HL-60 (cell line): Measurements from ENCODE around the gene COL25A1.

Source experiments
- POLR2AphosphoS5 ChIP-seq: IDR thresholded peaks from 2 replicates; pipeline ENCODE4 v1.6.1; 2012; ENCODE audit warnings: low read depth
- SPI1 ChIP-seq: IDR thresholded peaks from 2 replicates; pipeline ENCODE4 v1.6.1; 2012; ENCODE audit warnings: low read depth, mild to moderate bottlenecking, borderline replicate concordance
- TF ChIP-seq, protein P1 (sequence below): IDR thresholded peaks from one replicate; pipeline ENCODE4 v1.5.1; 2011; ENCODE audit warnings: low read length, control low read depth, inconsistent platforms; ENCODE audit not compliant: insufficient read depth
- TF ChIP-seq, protein P2 (sequence below): IDR thresholded peaks from 2 replicates; pipeline ENCODE4 v1.6.1; 2012; ENCODE audit warnings: low read depth; ENCODE audit not compliant: insufficient replicate concordance

DNA sequence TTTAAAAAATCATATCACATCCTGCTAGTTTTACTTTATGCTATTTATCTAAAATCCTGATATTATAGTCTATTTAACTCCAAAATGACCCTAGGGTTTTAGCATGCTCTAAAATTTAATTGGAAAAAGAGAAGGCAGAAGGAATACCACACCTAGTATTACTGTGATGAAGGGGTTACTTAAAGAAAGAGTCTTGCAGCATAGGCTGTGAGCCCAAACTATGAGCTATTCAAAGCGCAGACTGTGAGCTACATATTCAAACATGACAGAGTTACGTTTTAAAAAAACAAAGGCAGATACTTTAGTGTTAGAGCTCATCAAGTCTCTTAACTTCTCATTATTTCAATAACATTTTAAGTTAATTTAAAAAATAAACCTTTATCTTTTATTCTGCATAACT, 291.9 kb downstream of the COL25A1 start:
- TF ChIP-seq, protein P1, sequence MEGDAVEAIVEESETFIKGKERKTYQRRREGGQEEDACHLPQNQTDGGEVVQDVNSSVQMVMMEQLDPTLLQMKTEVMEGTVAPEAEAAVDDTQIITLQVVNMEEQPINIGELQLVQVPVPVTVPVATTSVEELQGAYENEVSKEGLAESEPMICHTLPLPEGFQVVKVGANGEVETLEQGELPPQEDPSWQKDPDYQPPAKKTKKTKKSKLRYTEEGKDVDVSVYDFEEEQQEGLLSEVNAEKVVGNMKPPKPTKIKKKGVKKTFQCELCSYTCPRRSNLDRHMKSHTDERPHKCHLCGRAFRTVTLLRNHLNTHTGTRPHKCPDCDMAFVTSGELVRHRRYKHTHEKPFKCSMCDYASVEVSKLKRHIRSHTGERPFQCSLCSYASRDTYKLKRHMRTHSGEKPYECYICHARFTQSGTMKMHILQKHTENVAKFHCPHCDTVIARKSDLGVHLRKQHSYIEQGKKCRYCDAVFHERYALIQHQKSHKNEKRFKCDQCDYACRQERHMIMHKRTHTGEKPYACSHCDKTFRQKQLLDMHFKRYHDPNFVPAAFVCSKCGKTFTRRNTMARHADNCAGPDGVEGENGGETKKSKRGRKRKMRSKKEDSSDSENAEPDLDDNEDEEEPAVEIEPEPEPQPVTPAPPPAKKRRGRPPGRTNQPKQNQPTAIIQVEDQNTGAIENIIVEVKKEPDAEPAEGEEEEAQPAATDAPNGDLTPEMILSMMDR = no peak
- TF ChIP-seq, protein P2, sequence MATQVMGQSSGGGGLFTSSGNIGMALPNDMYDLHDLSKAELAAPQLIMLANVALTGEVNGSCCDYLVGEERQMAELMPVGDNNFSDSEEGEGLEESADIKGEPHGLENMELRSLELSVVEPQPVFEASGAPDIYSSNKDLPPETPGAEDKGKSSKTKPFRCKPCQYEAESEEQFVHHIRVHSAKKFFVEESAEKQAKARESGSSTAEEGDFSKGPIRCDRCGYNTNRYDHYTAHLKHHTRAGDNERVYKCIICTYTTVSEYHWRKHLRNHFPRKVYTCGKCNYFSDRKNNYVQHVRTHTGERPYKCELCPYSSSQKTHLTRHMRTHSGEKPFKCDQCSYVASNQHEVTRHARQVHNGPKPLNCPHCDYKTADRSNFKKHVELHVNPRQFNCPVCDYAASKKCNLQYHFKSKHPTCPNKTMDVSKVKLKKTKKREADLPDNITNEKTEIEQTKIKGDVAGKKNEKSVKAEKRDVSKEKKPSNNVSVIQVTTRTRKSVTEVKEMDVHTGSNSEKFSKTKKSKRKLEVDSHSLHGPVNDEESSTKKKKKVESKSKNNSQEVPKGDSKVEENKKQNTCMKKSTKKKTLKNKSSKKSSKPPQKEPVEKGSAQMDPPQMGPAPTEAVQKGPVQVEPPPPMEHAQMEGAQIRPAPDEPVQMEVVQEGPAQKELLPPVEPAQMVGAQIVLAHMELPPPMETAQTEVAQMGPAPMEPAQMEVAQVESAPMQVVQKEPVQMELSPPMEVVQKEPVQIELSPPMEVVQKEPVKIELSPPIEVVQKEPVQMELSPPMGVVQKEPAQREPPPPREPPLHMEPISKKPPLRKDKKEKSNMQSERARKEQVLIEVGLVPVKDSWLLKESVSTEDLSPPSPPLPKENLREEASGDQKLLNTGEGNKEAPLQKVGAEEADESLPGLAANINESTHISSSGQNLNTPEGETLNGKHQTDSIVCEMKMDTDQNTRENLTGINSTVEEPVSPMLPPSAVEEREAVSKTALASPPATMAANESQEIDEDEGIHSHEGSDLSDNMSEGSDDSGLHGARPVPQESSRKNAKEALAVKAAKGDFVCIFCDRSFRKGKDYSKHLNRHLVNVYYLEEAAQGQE = no peak
- TF ChIP-seq POLR2AphosphoS5 (no peak), SPI1 (no peak)
